ENCODE measurements around the gene AQR. TPM values are rescaled to one million over a fixed set of nuclear protein-coding genes. Genes with fewer than 3 reads are reported as not detected.

Gene AQR
- total RNA-seq, 1 experiment from 2014 or later = 54.4 TPM

- no peak overlapping the region for H2BK120ac ChIP-seq (ENCODE audit: low read depth, low read length, poor library complexity, severe bottlenecking)
These were observed 166.5 kb downstream of the AQR start for GRCh38 chr15:34802803-34803750.

More at GRCh38 chr15:34802803-34803750, 166.5 kb downstream of the AQR start:
- Histone ChIP-seq H3K14ac (ENCODE audit: insufficient read depth, low read length) (no peak overlapping the region), H2AK5ac (ENCODE audit: insufficient read length, low read length) (no peak overlapping the region), H4K8ac (replicated peaks; ENCODE audit: insufficient read length, low read depth, low read length) (no peak overlapping the region), H2AFZ (ENCODE audit: low read length) (no peak overlapping the region), H2BK12ac (ENCODE audit: insufficient read length, low read depth, low read length) (no peak overlapping the region), H3K79me1 (ENCODE audit: insufficient read depth, low read depth, low read length, poor library complexity, severe bottlenecking) (no peaks in the 10 kb centered on the region), H4K5ac (ENCODE audit: insufficient read length, low read depth, low read length) (no peak overlapping the region), H3K23ac (ENCODE audit: insufficient read length, low read depth, low read length) (no peak overlapping the region), H4K20me1 (ENCODE audit: control insufficient read depth, insufficient read depth, insufficient read length) (no peaks in the 10 kb centered on the region), H3K56ac (ENCODE audit: insufficient read length, low read depth, low read length) (no peak overlapping the region), H3K4me2 (ENCODE audit: insufficient read depth, insufficient read length, low read length) (no peak overlapping the region), H3K27me3 (ENCODE audit: insufficient read depth, low read length) (no peaks in the 10 kb centered on the region), H3T11ph (ENCODE audit: low read length) (no peak overlapping the region), H2BK15ac (ENCODE audit: low read depth, low read length) (no peak overlapping the region), H3K9ac (ENCODE audit: extremely low read depth, insufficient read length, low read length) (no peak overlapping the region), H2BK5ac (ENCODE audit: insufficient read length, low read length) (no peak overlapping the region), H3K79me2 (ENCODE audit: insufficient read depth, low read length) (no peaks in the 10 kb centered on the region), H4K91ac (ENCODE audit: insufficient read length, low read depth, low read length) (no peak overlapping the region), H2BK20ac (ENCODE audit: low read depth, low read length, poor library complexity, severe bottlenecking) (no peak overlapping the region), H3K4me1 (ENCODE audit: insufficient read depth, low read length) (peaks cover 2% of the 10 kb centered on the region; the same call in 1 of the 2 replicates), H3K9me3 (ENCODE audit: control insufficient read depth, low read depth, low read length) (no peaks in the 10 kb centered on the region), H3K4ac (ENCODE audit: low read depth, low read length) (no peak overlapping the region), H3K27ac (ENCODE audit: insufficient read length, low read depth, low read length) (no peak overlapping the region), H3K18ac (ENCODE audit: insufficient read length, low read depth, low read length) (no peak overlapping the region), H3K23me2 (ENCODE audit: insufficient read length, low read depth, low read length, poor library complexity, severe bottlenecking) (peaks cover 2% of the 10 kb centered on the region)
- H3K9me3 Mint-ChIP-seq = peaks cover 6 to 10% of the 10 kb centered on the region in 2 experiments
- TF ChIP-seq CTCF (conservative IDR thresholded peaks at IDR 0.05) = no peak
- H3K36me3 Mint-ChIP-seq (ENCODE audit: insufficient read depth in 1 of 3, low read depth in 3 of 3) = peaks cover 0 to 10% (median 3%) of the 10 kb centered on the region in 3 experiments; a peak in 4 of 7 replicates
- H3K4me1 Mint-ChIP-seq = peaks cover 15 to 17% of the 10 kb centered on the region in 2 experiments
- H3K4me3 Mint-ChIP-seq = no peak overlapping the region
- WGBS (ENCODE audit: extremely low coverage, insufficient read length, low lambda C conversion rate) = no CpG with 5 or more reads among the region's 7 CpGs
- no peak overlapping the region for H3K27ac Mint-ChIP-seq
- no peak for DNase-seq
- no peaks in the 10 kb centered on the region for H3K27me3 Mint-ChIP-seq (ENCODE audit: low read depth)
